Measurements from ENCODE around the gene TSHZ2. TPM values are rescaled to one million over a fixed set of nuclear protein-coding genes. Genes with fewer than 3 reads are reported as not detected.
"Not testable (repeated sequence)": the region's sequence is repeated elsewhere in the genome, so short reads cannot be mapped to it uniquely, and the experiment has no call there.

The TSHZ2 gene
- total RNA-seq, 4 donors from 2014 or later: 4.0 to 57.8 (median 10.3) TPM

GRCh38 chr20:53084408-53084997 is 112.3 kb downstream of the TSHZ2 start:
- DNase-seq: no peak
- Histone ChIP-seq H3K4me3 (no peak overlapping the region), H3K9me3 (no peaks in the 10 kb centered on the region), H3K4me1 (no peaks in the 10 kb centered on the region), H3K27me3 (no peaks in the 10 kb centered on the region), H3K36me3 (no peaks in the 10 kb centered on the region), H3K27ac (no peak overlapping the region)
- TF ChIP-seq CTCF (IDR thresholded peaks at IDR 0.05) (no peak), POLR2A (IDR thresholded peaks at IDR 0.05) (no peak)

- DNase-seq: no peak
- H3K9me3 ChIP-seq: no peaks in the 10 kb centered on the region
- TF ChIP-seq POLR2A (IDR thresholded peaks at IDR 0.05): no peak
- TF ChIP-seq CTCF (IDR thresholded peaks at IDR 0.05): no peak
- no peaks in the 10 kb centered on the region for H3K4me1 ChIP-seq
- H3K4me3 ChIP-seq: no peak overlapping the region
- no peaks in the 10 kb centered on the region for H3K27me3 ChIP-seq
- H3K27ac ChIP-seq: no peak overlapping the region
- H3K36me3 ChIP-seq: no peaks in the 10 kb centered on the region
Observed at GRCh38 chr20:53085720-53086119, 113.6 kb downstream of the TSHZ2 start.

- no peak for DNase-seq
- H3K4me3 ChIP-seq: no peak overlapping the region
- no peaks in the 10 kb centered on the region for H3K9me3 ChIP-seq
- H3K27ac ChIP-seq: peak overlapping the region in 1 of 4 donors; percentile 20
- H3K36me3 ChIP-seq: no peaks in the 10 kb centered on the region
- H3K4me1 ChIP-seq: no peaks in the 10 kb centered on the region
- no peaks in the 10 kb centered on the region for H3K27me3 ChIP-seq
- TF ChIP-seq POLR2A (IDR thresholded peaks at IDR 0.05) (no peak), CTCF (IDR thresholded peaks at IDR 0.05) (no peak)
Observed at GRCh38 chr20:53087037-53087777, 115.0 kb downstream of the TSHZ2 start.

GRCh38 chr20:53088786-53089185 is 116.6 kb downstream of the TSHZ2 start:
- H3K36me3 ChIP-seq: no peaks in the 10 kb centered on the region
- no peak overlapping the region for H3K27ac ChIP-seq
- no peak overlapping the region for H3K4me3 ChIP-seq
- no peaks in the 10 kb centered on the region for H3K4me1 ChIP-seq
- DNase-seq: no peak
- no peaks in the 10 kb centered on the region for H3K9me3 ChIP-seq
- no peaks in the 10 kb centered on the region for H3K27me3 ChIP-seq
- TF ChIP-seq POLR2A (IDR thresholded peaks at IDR 0.05): no peak
- TF ChIP-seq CTCF (IDR thresholded peaks at IDR 0.05): no peak

- H3K27ac ChIP-seq, H3K4me1 ChIP-seq, H3K9me3 ChIP-seq, H3K27me3 ChIP-seq, H3K4me3 ChIP-seq, DNase-seq, H3K36me3 ChIP-seq: not testable (repeated sequence)
Observed at GRCh38 chr20:53089851-53090250, 117.7 kb downstream of the TSHZ2 start.

GRCh38 chr20:53091789-53092188 is 119.6 kb downstream of the TSHZ2 start:
- Histone ChIP-seq H3K27ac (no peak overlapping the region), H3K9me3 (no peaks in the 10 kb centered on the region), H3K4me1 (no peaks in the 10 kb centered on the region), H3K27me3 (no peaks in the 10 kb centered on the region), H3K36me3 (no peaks in the 10 kb centered on the region), H3K4me3 (no peak overlapping the region)
- no peak for DNase-seq
- TF ChIP-seq CTCF (IDR thresholded peaks at IDR 0.05): no peak
- no peak for TF ChIP-seq POLR2A (IDR thresholded peaks at IDR 0.05)
